HG02970 (cell line): ENCODE measurements around the gene ALPK1.

Experiments used
- ATAC-seq: cut with Tn5 transposase; IDR thresholded peaks from one replicate; pipeline ENCODE4 v1.9.1; 2021; ENCODE audit warnings: mild to moderate bottlenecking, moderate library complexity, moderate number of reproducible peaks; ENCODE audit not compliant: unreplicated experiment, low FRiP score

ALPK1 gene

DNA sequence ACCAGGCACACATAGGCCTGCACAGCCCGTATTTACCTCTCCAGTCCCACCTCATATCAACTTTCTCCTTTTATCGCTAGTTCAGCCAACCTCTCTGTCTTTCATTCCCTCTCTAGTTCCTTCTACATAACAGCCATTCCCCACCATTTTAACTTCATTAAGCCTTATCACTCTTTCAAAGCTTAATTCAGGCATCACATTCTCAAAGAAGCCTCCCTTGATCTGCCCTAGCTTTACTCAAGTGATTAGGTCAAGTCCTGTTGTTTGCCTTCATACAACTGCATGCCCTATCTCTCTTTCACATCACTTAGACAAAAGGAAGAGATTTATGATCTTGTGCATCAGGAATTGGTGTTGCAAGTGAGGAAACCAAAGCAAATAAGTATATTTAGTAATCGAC, 74.2 kb downstream of the ALPK1 start:
- no peak for ATAC-seq

DNA sequence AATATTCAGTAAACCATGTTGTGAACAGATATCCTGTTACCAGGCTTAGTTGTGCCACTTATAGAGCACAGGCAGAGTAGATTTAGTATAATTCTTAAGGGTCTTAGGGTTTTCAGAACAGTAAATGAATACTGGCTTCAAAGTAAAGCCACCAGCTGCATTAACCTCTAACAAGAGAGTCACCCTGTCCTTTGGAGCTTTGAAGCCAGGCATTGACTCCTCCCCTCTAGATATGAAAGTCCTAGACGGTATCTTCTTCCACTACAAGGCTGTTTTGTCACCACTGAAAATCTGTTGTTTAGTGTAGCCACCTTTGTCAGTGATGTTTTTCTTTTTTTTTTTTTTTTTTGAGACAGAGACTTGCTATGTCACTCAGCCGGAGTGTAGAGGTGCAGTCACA, 77.7 kb downstream of the ALPK1 start:
- no peak for ATAC-seq

DNA sequence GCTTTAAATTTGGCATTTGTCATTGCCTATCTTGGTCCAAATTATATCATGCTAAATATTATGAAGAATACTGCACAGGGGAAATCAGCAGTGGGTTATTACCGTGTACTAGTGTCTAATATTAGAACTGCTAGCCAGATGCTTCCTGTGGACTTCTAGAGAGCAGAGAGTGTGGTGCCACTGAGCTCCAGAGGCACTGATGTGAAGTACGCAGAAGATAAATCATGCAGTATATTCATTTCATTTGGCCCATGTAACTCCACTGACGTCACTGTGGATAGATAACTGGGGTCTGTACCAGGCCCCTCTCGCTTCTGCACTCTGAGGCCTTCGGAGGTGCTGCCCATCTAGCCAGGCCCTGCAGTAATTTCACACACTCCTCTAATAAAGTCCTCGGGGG, 80.0 kb downstream of the ALPK1 start:
- ATAC-seq, result no peak

DNA sequence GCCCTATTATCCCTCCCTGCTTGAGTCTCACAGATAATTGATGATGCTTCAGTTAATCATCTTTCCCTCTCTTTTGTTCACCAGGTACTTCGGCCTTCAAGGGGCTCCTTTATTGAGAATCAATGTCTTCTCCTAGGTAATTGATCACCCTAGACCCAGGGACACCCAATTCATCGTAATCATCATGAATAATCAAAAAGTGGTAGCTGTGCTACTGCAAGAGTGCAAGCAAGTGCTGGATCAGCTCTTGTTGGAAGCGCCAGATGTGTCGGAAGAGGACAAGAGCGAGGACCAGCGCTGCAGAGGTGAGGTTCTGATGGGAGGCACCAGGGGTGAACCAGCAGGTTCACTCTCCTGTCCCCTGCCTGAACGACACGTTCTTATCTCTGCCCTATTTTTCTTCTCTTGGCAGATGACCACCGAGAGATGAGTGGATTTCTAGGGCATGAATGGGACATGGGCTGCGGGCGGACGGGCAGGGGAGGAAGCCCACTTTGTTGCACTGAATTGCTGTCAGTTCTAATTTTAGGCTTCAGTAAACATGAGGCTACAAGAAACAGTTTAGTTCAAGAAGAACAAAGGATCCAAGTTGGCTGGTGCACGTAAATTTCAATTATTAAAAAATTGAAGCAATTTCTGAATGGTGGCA, 80.5 kb downstream of the ALPK1 start:
- ATAC-seq, result no peak

DNA sequence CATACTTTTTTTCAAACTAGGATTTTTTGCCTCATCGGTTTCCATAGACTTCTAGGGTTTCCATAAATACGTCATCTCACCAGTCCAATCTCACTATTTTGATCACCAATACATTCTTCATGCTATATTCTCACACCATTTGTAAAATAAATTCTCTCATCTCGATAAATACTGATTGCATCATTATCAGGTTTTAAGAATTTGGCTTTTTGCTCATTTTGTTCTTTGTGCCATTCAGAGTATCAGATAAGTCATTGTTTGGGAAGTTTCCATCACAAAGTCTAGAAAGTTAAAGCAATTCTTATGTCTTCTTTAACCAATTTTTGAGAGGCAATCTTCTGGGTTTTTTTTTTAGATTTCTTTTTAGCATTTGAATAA, 81.1 kb downstream of the ALPK1 start:
- no peak for ATAC-seq

DNA sequence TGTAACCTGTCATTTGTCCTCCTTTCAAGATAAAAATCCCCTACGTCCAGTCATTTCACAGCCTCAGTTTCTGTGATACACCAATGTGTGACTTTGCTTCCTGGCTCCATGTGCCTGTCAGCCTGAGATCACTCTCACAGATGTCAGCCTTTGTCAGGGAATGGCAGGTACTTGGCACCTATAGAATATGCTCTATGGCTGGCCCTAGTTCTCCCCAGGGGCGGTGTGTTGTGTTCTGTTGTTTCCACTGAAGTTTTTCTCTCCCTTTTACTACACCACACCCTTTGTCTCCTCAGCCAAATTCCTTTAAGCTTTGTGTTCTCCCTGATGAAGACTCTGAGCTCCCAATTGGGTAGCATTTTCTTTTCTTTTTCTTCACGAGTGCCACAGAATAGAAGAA, 81.7 kb downstream of the ALPK1 start:
- no peak for ATAC-seq

DNA sequence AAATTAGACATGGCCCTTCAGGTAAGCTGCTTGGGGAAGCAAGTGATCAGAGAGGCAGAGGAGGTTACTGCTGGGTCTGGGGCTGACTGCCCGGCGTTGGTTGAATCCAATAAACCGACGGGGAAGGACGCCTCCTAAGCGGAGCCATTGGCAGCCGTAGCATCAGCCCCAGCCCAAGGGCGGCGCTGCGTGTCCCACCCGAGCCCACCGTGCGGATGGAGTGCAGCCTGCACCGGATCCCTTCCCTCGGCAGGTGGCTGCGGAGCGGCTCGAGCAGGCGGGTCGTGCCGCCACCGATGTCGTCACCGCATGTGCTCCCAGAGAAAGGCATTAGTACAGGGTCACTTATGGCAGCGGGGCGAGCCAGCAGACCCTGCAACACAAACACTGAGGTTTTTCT, 82.1 kb downstream of the ALPK1 start:
- ATAC-seq, result no peak

DNA sequence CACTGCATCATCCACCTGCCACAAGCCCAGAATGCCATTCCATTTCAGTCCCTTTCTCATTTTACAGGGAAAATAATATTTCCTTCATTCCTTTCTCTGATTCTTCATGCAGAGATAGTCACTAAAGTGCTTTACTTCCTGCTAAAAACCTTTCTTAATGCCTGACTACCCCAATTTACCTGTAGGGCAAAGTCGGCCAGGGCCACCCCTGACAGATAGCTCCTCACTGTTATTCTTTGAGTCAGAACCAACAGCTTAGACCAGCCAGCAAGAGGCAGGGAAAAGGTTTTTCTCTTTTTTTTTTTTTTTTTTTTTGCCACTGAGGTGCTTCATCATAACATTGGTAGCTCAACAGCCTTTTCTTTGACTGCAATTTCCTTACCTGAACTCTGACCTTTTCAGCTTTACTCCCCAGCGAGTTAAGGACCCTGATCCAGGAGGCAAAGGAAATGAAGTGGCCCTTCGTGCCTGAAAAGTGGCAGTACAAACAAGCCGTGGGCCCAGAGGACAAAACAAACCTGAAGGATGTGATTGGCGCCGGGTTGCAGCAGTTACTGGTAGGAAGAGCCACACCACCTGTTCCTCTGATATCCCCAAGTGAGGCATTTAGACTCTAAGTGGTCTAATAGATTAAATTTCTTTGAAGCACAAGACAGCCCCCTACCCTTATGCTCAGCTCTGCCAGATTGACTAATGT, 85.0 kb downstream of the ALPK1 start:
- no peak for ATAC-seq

DNA sequence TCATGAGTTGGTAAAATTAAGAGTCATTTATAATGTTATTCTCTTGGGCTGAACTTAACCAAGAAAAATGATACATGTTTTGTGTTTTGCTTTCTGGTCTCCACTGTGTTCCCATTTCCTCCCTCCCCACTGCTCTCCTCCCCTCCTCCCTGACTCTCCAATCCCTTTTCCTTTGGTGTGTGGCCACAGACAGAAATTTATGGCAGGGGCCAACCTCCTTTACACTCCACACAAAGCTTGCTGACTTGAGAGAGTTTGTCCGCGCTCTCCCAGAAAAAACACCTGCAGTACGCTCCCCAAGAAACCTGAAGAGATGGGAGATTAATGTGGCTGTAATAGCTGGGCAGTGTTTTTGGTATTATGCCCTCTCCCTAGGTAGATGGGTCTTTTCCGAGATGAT, 88.9 kb downstream of the ALPK1 start:
- ATAC-seq, result no peak

DNA sequence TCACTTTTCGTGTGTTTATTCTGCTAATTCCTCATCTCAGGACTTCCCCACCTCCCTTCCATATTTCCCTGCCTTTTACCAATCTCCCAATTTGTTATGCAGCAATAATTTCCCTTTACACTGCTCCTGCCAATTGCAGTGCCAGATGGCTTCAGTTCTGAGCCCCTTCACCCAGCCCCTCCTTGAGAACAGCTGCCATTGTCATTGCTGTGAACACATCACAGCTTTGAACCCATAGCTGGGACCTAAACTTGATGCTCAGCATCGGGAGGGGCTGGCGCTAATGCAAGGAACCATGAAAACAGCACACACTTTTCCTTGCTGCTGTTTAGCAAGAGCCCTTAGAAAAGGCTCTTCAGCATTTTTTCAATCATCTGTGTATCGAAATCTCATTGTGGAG, 104.9 kb downstream of the ALPK1 start:
- ATAC-seq, result no peak

DNA sequence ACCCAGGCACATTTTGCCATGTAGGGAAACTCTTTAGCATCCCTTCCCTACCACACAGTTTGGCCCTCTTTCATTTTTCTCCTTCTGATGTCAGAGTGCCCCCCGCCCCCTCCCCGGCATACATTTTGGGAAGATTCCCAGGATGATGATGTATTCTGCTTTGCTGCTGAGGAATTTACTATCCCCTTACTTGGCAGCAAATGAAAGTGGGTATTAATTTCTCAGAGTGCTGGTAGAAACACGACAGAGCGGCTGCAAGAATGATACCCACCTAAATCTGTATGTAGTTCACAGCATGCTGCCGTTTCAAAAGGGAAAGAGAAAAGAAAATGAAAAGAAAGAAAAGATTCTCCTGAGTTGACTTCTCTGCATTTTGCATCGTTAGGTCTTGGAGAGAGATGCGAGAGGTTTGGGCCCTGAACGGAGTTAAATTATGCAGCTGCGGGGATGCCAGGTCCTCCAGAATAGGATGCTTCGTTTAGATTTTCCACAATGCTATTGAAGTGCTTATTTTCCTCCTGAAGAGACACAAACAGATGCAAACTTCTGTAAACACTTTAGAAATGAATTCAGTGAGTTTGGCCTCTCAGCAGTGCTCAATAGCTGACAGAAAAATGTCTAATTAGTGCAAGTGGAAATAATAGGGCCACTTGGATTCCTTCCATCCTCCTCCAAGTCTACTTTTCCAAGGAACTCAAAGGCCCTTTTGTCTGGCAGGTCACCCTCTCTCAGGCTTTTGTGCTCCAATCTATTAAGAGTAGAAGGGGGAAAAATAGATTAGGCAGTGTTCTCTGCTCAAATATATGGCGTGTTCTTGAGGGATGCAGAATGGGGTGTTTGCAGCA, 106.2 kb downstream of the ALPK1 start:
- ATAC-seq, result no peak

DNA sequence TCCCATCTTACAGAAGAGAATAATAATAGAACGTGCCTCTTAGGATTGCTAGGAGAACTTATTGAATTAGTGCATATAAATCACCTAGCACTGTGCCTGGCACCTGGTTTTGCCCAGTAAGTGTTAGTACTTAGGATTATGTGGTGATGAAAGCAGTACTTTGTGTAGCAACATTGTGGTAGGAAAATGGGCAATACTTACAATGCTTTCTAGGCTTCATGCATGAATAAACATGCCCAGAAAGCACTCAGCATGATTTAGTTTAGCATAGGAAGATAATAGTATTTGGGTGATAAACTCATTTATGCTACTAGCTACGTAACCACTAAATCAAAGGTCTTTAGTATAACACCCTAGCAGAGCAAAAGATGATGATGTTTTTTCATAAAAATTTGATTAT, 113.2 kb downstream of the ALPK1 start:
- no peak for ATAC-seq

DNA sequence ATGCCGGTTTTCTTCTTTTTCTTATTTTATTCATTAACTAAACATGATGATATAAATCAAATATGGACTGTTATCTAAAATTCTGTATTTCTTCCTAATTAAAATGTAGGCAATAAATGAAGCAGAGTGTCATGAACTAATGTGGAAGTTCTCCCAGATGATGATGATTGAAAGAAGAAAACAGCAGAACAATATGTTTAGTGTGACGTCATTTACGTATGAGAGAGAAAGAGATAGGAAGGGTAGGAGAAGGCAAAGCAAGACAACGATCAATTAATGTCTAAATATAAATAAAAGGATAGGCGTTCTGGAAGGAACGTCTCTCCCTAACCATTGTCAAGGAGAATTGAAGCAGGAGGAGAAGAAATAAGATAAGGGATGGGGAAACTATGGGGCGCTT, 113.6 kb downstream of the ALPK1 start:
- ATAC-seq, result no peak

DNA sequence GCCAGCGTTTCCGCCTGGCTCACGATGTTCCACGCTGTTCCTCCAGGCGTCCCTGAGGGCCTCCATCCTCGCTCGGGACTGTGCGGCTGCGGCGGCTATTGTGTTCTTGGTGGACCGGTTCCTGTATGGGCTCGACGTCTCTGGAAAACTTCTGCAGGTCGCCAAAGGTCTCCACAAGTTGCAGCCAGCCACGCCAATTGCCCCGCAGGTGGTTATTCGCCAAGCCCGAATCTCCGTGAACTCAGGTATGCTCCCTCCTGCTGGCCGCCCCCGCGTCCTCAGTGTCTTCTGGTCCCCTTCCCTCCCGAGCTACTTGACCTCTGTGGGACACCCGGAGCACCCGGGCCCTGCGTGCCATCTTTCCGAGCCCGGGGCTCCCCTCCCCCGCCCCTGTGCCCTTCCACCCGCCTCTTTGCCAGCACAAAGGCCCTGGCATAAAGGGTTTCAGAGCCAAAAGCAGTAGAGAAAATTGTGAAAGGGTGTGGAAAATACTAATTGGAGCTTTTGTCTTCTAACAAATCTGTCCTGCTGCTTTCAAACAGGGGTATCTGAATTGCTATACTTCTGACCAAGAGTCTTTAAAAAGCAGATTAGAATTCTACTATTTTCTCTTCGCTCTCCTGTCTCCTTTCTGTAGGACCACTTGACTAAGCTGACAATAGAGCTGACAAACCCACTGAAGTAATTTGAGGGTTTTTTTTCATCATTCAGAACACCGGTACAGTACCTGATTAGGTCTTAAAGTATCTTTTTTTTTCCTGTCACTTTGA, 114.8 kb downstream of the ALPK1 start:
- ATAC-seq, result no peak

DNA sequence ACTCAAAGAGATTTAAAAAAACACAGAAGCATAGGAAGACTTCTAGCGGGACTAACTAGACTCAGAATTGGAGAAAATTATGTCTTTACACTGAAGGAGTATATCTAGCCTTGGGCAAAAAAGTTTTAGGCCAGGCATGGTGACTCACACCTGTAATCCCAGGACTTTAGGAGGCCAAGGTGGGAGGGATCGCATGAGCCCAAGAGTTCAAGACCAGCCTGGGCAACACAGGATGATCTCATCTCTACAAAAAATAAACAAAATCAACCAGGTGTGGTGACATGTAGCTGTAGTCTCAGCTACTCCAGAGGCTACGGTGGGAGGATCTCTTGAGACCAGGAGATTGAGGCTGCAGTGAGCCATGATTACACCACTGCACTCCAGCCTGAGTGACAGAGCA, 119.3 kb downstream of the ALPK1 start:
- ATAC-seq, result no peak

DNA sequence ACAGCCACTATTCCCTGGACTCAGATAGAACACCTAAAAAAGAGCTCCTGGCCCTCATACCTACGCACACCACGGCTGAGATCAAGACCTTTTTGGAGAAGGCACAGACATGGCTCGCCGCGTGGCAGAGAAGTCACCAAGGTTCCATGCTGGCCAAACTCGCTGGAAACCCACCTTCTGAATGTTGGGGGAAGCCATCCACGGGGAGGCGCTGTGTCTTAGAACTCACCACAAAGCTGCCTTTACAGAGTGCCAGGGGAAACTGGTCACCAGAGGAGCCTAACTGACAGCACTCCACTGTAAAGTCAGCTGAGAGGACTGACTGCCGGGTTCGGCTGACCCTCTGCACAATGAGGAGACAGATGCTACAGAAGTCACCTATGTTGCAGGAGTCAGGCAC, 120.9 kb downstream of the ALPK1 start:
- no peak for ATAC-seq

DNA sequence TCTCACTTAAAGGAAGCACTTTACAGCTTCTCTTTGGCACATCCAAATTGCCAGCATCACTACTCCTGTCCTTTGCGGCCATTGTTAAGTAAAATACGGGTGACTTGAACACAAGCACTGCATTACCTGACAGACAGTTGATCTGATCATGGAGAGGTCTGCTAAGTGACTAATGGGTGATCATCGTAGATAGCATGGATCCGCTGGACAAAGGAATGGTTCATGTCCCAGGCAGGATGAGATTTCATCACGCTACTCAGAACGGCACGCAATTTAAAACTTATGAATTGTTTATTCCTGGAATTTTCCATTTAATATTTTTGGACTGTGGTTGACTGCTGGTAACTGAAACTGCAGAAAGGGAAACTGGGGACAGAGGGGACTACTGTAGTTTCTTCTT, 124.7 kb downstream of the ALPK1 start:
- no peak for ATAC-seq

DNA sequence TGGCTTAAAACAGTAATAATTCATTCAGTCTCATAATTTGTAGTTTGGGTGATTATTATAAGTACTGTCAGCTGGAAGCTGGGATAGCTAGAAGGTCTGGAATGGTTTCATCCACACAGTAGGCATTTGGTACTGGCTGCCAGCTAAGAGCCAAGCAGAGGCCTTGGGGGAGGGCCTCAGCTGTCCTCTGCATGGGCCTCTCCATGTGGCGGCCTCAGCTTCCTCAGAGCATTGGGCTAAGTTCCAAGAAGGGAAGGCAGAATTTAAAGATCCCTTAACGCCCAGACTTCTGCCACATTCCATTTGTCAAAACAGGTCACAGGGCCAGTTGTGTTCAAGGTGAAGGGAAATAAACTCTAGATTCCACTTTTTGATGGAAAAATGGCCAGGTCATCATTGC, 125.5 kb downstream of the ALPK1 start:
- no peak for ATAC-seq

DNA sequence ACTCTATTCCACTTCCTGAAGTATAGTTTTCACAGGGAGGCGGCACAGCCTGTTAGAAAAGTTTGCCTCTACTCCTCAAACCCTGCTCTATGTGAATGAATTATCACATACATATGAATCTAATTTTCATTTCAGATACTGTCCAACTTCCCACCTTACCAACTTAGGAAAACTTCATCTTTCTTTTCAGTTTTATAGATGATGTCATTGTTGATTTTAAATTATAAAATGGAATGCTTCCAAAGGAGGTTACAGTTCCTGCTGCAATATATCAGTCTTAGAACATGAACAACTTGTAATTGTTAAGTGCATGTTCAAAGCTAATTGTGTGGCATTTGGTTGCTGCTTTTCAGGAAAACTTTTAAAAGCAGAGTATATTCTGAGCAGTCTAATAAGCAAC, 126.4 kb downstream of the ALPK1 start:
- no peak for ATAC-seq

DNA sequence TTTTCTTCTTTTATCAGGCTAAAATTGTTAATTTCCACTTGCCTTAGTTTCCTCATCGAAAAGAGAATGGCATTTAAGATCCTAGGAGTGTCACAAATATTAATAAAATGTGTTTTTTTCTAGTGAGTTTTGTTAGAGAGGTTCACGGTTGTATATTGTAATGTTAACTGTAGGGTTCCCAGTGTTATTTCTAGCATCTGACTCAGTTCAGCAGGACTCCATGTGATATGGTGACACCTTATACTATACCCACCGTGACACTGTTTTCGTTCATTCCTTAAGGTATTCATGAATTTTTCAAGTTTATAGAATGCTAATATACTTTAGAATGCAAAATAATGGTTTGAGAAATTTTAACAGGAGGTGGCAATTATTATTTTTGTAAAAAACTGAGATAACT, 128.7 kb downstream of the ALPK1 start:
- ATAC-seq, result no peak

DNA sequence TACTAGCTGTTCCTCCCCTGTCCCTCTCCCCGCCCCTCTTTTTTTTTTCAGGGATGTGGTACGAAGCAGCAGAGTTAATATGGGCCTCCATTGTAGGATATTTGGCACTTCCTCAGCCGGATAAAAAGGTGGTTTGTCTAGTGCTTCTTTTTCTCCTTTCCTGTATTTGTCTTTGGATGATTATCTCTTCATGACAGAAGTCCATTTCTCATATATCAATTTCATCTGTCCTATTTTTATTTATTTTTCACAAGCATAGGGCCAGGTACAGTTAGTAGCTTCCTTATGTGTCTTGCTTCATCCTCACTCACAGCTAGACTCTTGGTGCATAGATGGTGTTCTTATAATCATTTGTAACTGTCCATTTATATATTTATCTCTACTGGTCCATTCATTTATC, 129.2 kb downstream of the ALPK1 start:
- ATAC-seq, result no peak
